Measurements from ENCODE around the gene TRAT1.

The TRAT1 gene

GRCh38 chr3:108897883-108898282 lies 75.3 kb downstream of the TRAT1 start:
- TF ChIP-seq CTCF (IDR thresholded peaks at IDR 0.05) = no peak
- Histone ChIP-seq H3K4me1 (no peaks in the 10 kb centered on the region), H3K9me3 (ENCODE audit: control insufficient read depth, low read length) (no peaks in the 10 kb centered on the region), H3K79me2 (no peaks in the 10 kb centered on the region), H3K27me3 (ENCODE audit: control insufficient read depth, insufficient read depth, low read length) (no peaks in the 10 kb centered on the region), H3K36me3 (ENCODE audit: control insufficient read depth, insufficient read depth, low read length) (no peaks in the 10 kb centered on the region), H3K9ac (no peak overlapping the region), H3K4me3 (ENCODE audit: low read depth, low read length) (no peak overlapping the region), H3K27ac (no peak overlapping the region), H2AFZ (no peak overlapping the region), H3K4me2 (ENCODE audit: low read length) (no peak overlapping the region)

GRCh38 chr3:108899530-108899929 lies 76.9 kb downstream of the TRAT1 start:
- no peaks in the 10 kb centered on the region for H3K79me2 ChIP-seq
- no peak overlapping the region for H2AFZ ChIP-seq
- no peak overlapping the region for H3K27ac ChIP-seq
- H3K4me2 ChIP-seq (ENCODE audit: low read length) = no peak overlapping the region
- no peak overlapping the region for H3K4me3 ChIP-seq (ENCODE audit: low read depth, low read length)
- H3K4me1 ChIP-seq = no peaks in the 10 kb centered on the region
- no peak overlapping the region for H3K9ac ChIP-seq
- no peak for TF ChIP-seq CTCF (IDR thresholded peaks at IDR 0.05)
- H3K36me3 ChIP-seq (ENCODE audit: control insufficient read depth, insufficient read depth, low read length) = no peaks in the 10 kb centered on the region
- H3K27me3 ChIP-seq (ENCODE audit: control insufficient read depth, insufficient read depth, low read length) = no peaks in the 10 kb centered on the region
- no peaks in the 10 kb centered on the region for H3K9me3 ChIP-seq (ENCODE audit: control insufficient read depth, low read length)
